Measurements from ENCODE around the gene KIAA1958. TPM values are rescaled to one million over a fixed set of nuclear protein-coding genes. Genes with fewer than 3 reads are reported as not detected.

KIAA1958 gene
- total RNA-seq, 6 experiments from 2014 or later, result 3.5 to 9.7 (median 4.5) TPM

DNA sequence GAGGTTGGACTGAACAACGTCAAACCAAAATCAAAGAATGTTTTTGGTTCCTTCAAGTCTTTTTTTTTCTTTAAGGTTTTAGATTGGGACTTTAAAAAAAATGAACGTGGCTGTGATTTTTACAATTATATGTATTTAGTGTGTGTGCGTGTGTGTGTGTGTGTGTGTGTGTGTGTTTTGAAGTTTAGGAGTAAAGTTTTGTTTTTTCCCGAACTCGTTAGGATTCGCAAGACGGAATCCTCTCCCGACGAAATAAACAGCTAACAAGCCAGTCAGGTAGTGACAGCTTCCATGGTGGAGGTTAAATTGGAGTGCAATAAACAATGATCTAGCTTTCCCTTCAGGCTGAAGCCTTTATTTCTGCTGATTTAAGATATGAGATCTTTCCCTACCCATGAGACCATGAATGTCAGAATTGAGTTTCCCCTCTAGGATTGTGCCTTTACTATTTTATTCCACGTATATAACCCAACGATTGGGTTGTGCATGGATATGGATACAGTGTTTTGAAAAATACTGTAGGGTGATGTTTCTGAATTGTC lies 1.2 kb downstream of the KIAA1958 start:
- Mint-ChIP-seq H3K36me3 (ENCODE audit: low read depth) (peaks cover 6% of the 10 kb centered on the region), H3K4me3 (peak overlapping the region; percentile 99), H3K27me3 (ENCODE audit: insufficient read depth) (no peaks in the 10 kb centered on the region; the same call in 1 of the 2 replicates), H3K9me3 (no peaks in the 10 kb centered on the region), H3K4me1 (ENCODE audit: low read depth) (peaks cover 63% of the 10 kb centered on the region), H3K27ac (peak overlapping the region; percentile 77)
- DNase-seq, result no peak
- TF ChIP-seq, protein P1, sequence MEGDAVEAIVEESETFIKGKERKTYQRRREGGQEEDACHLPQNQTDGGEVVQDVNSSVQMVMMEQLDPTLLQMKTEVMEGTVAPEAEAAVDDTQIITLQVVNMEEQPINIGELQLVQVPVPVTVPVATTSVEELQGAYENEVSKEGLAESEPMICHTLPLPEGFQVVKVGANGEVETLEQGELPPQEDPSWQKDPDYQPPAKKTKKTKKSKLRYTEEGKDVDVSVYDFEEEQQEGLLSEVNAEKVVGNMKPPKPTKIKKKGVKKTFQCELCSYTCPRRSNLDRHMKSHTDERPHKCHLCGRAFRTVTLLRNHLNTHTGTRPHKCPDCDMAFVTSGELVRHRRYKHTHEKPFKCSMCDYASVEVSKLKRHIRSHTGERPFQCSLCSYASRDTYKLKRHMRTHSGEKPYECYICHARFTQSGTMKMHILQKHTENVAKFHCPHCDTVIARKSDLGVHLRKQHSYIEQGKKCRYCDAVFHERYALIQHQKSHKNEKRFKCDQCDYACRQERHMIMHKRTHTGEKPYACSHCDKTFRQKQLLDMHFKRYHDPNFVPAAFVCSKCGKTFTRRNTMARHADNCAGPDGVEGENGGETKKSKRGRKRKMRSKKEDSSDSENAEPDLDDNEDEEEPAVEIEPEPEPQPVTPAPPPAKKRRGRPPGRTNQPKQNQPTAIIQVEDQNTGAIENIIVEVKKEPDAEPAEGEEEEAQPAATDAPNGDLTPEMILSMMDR (IDR thresholded peaks at IDR 0.05), result no peak

DNA sequence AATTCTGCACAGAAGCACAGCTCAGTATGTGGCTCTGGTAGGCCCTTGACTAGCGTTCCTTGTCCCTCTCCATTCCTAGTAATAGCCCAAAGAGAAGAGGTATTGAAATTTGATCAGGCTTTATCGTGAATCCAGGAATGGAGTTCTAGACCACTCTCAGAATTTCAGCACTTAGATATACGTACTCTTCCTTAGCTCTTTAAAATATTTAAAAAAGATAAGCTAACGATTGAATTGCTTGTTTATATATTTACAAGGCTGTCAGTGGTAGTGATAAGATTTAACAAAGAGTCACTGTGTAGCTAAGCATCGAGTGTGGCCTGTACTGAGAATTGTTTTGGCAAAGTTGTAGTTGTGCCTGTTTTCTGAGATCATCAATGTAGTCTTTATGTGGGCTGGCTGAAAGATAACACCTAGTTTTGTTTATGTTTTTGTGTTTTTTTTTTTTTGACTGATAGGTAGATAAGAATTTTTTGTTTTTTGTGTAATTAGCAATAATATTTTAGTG lies 2.5 kb downstream of the KIAA1958 start:
- Mint-ChIP-seq H3K36me3 (ENCODE audit: low read depth) (peaks cover 18% of the 10 kb centered on the region), H3K4me1 (ENCODE audit: low read depth) (peaks cover 75% of the 10 kb centered on the region), H3K4me3 (no peak overlapping the region; the same call in 1 of the 2 replicates), H3K27ac (no peak overlapping the region), H3K27me3 (ENCODE audit: insufficient read depth) (no peaks in the 10 kb centered on the region; the same call in 1 of the 2 replicates), H3K9me3 (peaks cover 11% of the 10 kb centered on the region)
- DNase-seq, result no peak
- TF ChIP-seq, protein P1 (IDR thresholded peaks at IDR 0.05), result no peak

DNA sequence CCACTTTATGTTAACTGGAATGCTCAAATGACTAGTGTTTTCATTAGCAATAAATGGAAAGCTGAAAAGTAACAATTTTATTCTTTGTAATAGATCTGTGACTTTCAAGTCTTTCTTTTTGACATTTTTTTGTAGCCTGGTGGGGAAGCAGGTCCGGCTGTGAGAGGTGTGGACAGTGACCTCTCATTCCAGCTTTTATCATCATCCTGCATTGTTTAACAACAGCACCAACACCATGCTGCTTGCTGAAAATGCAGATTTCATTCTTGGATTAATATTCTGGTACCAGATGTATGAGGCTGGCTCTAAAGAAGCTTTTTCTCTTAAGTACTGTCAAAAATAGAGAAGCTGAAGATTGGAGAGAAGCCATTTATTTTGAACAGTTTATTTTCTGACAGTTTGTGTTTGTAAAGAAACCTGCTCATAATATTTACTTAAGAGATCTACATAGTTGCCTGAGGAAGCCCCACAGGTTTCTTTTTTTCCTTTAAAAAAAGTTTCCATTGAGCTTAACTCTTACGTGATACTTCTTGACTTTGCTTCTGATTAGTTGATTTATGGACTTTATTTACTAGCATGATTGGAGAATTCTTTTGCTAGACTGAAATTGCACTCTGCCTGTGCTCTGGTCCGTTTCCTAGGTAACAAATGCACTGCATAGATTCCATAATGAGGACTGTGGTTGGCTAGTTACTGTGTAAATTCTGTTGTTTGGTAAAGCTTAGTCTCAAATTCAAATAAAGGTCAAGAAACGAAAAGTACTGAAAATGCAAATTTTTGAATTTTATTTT lies 3.4 kb downstream of the KIAA1958 start:
- Mint-ChIP-seq H3K36me3 (ENCODE audit: low read depth) (peaks cover 28% of the 10 kb centered on the region), H3K27me3 (ENCODE audit: insufficient read depth) (no peaks in the 10 kb centered on the region; the same call in 1 of the 2 replicates), H3K4me3 (no peak overlapping the region), H3K9me3 (peaks cover 21% of the 10 kb centered on the region), H3K27ac (peak overlapping the region; percentile 60), H3K4me1 (ENCODE audit: low read depth) (peaks cover 84% of the 10 kb centered on the region)
- DNase-seq, result no peak
- TF ChIP-seq, protein P1 (IDR thresholded peaks at IDR 0.05), result no peak

DNA sequence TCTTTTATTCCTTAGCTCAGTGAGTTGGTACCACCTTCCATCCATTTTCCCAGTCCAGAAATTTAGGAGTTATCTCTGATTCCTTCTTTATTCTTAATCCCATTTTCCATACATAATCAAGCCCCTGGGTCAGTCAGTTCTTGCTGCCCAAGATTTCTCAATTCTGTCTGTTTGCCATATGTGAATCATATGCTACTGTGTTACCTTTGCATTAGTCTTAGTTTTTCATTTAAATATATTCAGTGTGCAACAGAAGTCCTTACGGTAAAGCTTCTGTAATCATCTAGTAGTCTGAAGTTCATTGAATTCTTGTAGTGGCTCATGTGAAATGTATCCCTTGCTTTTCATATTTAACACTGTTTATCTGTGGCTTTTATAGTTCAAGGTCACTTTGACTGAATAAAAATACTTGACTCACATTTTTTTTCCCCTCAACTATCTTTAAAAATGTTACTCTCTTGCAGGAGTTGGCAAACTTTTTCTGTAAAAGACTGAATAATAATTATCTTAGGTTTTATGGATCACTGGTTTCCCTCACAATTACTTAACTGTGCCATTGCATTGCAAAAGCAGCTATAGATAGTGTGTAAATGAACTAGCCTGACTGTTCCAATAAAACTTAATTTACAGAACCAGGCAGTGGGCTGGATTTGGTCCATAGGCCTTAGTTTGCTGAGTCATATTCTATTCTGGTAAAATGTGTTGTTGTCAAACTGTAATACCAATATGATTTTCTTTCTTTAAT lies 6.9 kb downstream of the KIAA1958 start:
- Mint-ChIP-seq H3K4me1 (ENCODE audit: low read depth) (peaks cover 80% of the 10 kb centered on the region), H3K36me3 (ENCODE audit: low read depth) (peaks cover 38% of the 10 kb centered on the region), H3K4me3 (no peak overlapping the region; the same call in 1 of the 2 replicates), H3K27ac (peak overlapping the region; percentile 1; the same call in 1 of the 2 replicates), H3K9me3 (peaks cover 28% of the 10 kb centered on the region), H3K27me3 (ENCODE audit: insufficient read depth) (no peaks in the 10 kb centered on the region)
- TF ChIP-seq, protein P1 (IDR thresholded peaks at IDR 0.05), result no peak
- DNase-seq, result no peak

DNA sequence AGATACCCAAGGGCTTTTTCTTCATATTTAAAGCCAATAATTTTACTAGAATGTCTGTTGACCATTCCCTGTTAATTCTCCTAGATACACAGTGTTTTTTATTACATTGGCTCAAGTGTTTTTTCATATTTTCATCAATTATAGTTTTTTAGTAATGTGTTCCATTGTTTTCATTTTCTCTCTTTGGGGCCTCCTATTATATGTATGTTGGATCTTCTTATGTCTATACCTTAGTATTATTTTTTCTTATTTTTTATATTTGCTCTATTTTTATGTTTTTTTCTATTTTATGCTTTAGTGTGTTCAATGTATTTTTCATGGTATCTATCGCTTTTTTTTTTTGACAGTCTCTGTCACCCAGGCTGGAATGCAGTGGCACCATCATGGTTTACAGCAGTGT lies 7.5 kb downstream of the KIAA1958 start:
- Mint-ChIP-seq H3K36me3 (ENCODE audit: low read depth) (peaks cover 43% of the 10 kb centered on the region), H3K27me3 (ENCODE audit: insufficient read depth) (no peaks in the 10 kb centered on the region), H3K4me1 (ENCODE audit: low read depth) (peaks cover 74% of the 10 kb centered on the region), H3K9me3 (peaks cover 28% of the 10 kb centered on the region), H3K27ac (no peak overlapping the region), H3K4me3 (no peak overlapping the region)
- TF ChIP-seq, protein P1 (IDR thresholded peaks at IDR 0.05), result no peak
- no peak for DNase-seq

Measured in HFFc6 (cell line).